Measurements from ENCODE around the gene ARSB.
A peak's percentile ranks its signal among the peaks of the same experiment; 100 is the strongest.
"Not testable (repeated sequence)": the region's sequence is repeated elsewhere in the genome, so short reads cannot be mapped to it uniquely, and the experiment has no call there.

ARSB gene

DNA sequence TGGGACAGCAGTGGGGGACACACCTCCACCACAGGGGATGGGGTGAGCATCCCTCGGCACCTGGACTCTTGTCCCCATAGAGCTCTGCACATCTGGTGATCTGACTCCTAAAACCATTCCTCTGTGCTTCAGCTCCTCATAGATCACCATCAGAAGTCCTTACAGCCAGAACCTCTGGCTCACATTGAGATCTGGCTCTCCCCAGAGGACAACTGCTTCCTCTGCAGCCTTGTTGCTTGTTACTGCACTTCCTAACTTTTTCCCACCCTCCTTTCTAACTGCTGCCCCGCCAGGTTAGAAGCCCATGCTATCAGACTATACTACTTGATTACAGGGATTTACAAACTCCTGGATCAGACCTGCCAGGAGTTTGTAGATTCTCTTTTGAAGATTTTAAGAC lies 64.5 kb downstream of the ARSB start:
- Mint-ChIP-seq H3K27ac (peak overlapping the region in 2 of 3 experiments; percentile 51 to 73), H3K36me3 (ENCODE audit: low read depth) (no peaks in the 10 kb centered on the region), H3K4me1 (peaks cover 30% of the 10 kb centered on the region), H3K27me3 (ENCODE audit: low read depth) (no peaks in the 10 kb centered on the region), H3K4me3 (no peak overlapping the region), H3K9me3 (no peaks in the 10 kb centered on the region)
- TF ChIP-seq, protein P1, sequence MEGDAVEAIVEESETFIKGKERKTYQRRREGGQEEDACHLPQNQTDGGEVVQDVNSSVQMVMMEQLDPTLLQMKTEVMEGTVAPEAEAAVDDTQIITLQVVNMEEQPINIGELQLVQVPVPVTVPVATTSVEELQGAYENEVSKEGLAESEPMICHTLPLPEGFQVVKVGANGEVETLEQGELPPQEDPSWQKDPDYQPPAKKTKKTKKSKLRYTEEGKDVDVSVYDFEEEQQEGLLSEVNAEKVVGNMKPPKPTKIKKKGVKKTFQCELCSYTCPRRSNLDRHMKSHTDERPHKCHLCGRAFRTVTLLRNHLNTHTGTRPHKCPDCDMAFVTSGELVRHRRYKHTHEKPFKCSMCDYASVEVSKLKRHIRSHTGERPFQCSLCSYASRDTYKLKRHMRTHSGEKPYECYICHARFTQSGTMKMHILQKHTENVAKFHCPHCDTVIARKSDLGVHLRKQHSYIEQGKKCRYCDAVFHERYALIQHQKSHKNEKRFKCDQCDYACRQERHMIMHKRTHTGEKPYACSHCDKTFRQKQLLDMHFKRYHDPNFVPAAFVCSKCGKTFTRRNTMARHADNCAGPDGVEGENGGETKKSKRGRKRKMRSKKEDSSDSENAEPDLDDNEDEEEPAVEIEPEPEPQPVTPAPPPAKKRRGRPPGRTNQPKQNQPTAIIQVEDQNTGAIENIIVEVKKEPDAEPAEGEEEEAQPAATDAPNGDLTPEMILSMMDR (IDR thresholded peaks at IDR 0.05; ENCODE audit: unreplicated experiment in 3 of 3) = peak; percentile 52 to 55 (median 53)

DNA sequence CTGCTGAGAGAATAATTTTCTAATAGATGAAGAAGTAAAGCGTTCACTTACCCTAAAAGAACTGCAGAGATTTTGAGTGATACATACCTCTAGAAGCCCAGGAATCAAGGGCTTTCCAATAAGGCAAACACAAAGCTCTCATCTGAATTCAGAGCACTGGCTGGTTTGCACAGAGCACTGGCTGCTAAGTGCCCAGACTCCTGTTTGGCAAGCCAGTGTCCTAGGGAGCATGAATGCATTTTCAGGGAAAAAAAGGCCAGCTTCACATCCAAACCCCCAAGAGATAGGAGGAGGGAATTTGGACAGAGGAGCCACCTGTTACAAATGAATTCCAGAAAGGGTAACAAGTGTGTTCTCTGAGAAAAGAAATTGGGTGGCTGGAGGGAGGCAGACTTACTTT lies 65.3 kb downstream of the ARSB start:
- H3K4me3 Mint-ChIP-seq = no peak overlapping the region
- no peaks in the 10 kb centered on the region for H3K36me3 Mint-ChIP-seq (ENCODE audit: low read depth)
- H3K4me1 Mint-ChIP-seq = peaks cover 35% of the 10 kb centered on the region
- TF ChIP-seq, protein P1 (IDR thresholded peaks at IDR 0.05; ENCODE audit: unreplicated experiment in 3 of 3) = no peak
- no peaks in the 10 kb centered on the region for H3K9me3 Mint-ChIP-seq
- no peak overlapping the region for H3K27ac Mint-ChIP-seq
- no peaks in the 10 kb centered on the region for H3K27me3 Mint-ChIP-seq (ENCODE audit: low read depth)

- no peaks in the 10 kb centered on the region for H3K9me3 Mint-ChIP-seq
- H3K4me1 Mint-ChIP-seq = peaks cover 43% of the 10 kb centered on the region
- peak overlapping the region in 1 of 3 experiments; percentile 8 for H3K4me3 Mint-ChIP-seq
- TF ChIP-seq, protein P1 (IDR thresholded peaks at IDR 0.05; ENCODE audit: unreplicated experiment in 3 of 3) = no peak
- no peaks in the 10 kb centered on the region for H3K36me3 Mint-ChIP-seq (ENCODE audit: low read depth)
- H3K27me3 Mint-ChIP-seq (ENCODE audit: low read depth) = no peaks in the 10 kb centered on the region
- H3K27ac Mint-ChIP-seq = peak overlapping the region; percentile 70 to 84 (median 82)
Observed at GRCh38 chr5:78916044-78916443, 69.1 kb downstream of the ARSB start.

DNA sequence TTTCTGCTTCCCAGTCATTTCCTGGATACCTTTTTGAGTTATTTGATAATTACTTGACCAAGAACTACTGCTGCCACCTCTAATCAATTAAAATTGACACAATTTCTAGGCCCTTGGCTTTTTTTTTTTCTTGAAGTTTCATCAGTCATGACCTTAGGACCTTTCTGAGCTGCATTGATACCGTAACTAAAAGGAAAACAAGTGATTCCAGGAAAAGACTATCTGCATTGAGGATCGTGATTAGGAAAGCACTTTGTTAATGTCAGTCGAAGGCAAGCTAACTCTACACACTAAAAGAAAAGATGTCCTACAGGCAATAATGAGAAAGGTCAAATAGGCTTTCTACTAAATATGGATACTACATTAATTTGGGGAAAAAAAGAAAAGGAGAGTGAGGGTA lies 69.9 kb downstream of the ARSB start:
- TF ChIP-seq, protein P1 (IDR thresholded peaks at IDR 0.05; ENCODE audit: unreplicated experiment in 3 of 3) = no peak
- Mint-ChIP-seq H3K27ac (peak overlapping the region in 2 of 3 experiments; percentile 61 to 82), H3K4me1 (peaks cover 44% of the 10 kb centered on the region), H3K9me3 (no peaks in the 10 kb centered on the region), H3K36me3 (ENCODE audit: low read depth) (no peaks in the 10 kb centered on the region), H3K4me3 (no peak overlapping the region), H3K27me3 (ENCODE audit: low read depth) (no peaks in the 10 kb centered on the region)

- TF ChIP-seq, protein P1 (IDR thresholded peaks at IDR 0.05; ENCODE audit: unreplicated experiment in 3 of 3) = no peak
- peaks cover 67% of the 10 kb centered on the region for H3K4me1 Mint-ChIP-seq
- H3K36me3 Mint-ChIP-seq (ENCODE audit: low read depth) = no peaks in the 10 kb centered on the region
- H3K9me3 Mint-ChIP-seq = no peaks in the 10 kb centered on the region
- H3K27ac Mint-ChIP-seq = peak overlapping the region; percentile 90 to 98 (median 96)
- no peak overlapping the region for H3K4me3 Mint-ChIP-seq
- H3K27me3 Mint-ChIP-seq (ENCODE audit: low read depth) = no peaks in the 10 kb centered on the region
Observed at GRCh38 chr5:78912811-78913210, 72.3 kb downstream of the ARSB start.

- H3K36me3 Mint-ChIP-seq (ENCODE audit: low read depth) = no peaks in the 10 kb centered on the region
- no peaks in the 10 kb centered on the region for H3K27me3 Mint-ChIP-seq (ENCODE audit: low read depth)
- TF ChIP-seq, protein P1 (IDR thresholded peaks at IDR 0.05; ENCODE audit: unreplicated experiment in 3 of 3) = no peak
- H3K9me3 Mint-ChIP-seq = no peaks in the 10 kb centered on the region
- H3K27ac Mint-ChIP-seq = peak overlapping the region; percentile 90 to 98 (median 96)
- peaks cover 69% of the 10 kb centered on the region for H3K4me1 Mint-ChIP-seq
- no peak overlapping the region for H3K4me3 Mint-ChIP-seq
Observed at GRCh38 chr5:78912085-78912771, 72.9 kb downstream of the ARSB start.

GRCh38 chr5:78909224-78909983 lies 75.7 kb downstream of the ARSB start:
- H3K27me3 Mint-ChIP-seq (ENCODE audit: low read depth); H3K9me3 Mint-ChIP-seq; H3K36me3 Mint-ChIP-seq (ENCODE audit: low read depth): not testable (repeated sequence)
- H3K4me3 Mint-ChIP-seq = peak overlapping the region in 2 of 3 experiments; percentile 17 to 60
- H3K4me1 Mint-ChIP-seq = peaks cover 59% of the 10 kb centered on the region
- peak overlapping the region; percentile 96 to 98 (median 97) for H3K27ac Mint-ChIP-seq
